ENCODE results near the gene ZNF646. TPM values are rescaled to one million over a fixed set of nuclear protein-coding genes. Genes with fewer than 3 reads are reported as not detected.

ZNF646 gene
- total RNA-seq, 2 experiments from 2014 or later, result 16.7 to 17.4 TPM

DNA sequence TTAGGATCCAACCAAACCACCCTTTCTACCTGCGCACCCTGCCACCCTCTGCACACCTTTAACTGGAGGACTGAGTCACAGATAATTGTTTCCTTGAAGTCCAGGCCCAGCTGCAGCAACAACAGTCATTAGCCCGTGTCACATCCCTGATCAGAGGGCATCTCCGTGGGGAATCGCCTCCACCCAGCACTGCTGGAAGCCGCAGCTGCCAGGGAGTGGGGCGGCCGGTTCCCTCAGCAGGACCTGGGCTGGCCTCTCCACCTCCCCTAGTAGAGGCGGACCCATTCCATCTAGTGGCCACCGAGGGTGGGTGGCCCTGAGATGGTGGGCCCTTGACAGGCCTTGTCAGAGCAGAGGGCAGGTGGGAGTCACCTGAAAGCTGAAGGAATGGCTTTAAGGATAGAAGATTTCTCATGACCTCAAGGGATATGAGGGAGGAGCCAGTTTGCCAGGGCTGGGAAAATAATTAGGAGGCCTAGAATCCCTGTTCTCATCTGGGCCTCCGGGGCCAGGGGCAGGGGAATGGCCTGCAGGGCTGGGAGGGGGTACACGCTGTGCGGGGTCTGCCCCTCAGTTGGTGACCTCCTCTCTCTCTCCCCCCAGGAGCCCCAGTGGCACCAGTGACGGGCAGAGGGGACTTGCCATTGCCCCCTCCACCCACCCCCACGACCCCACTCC, 8.3 kb downstream of the ZNF646 start:
- Mint-ChIP-seq H3K4me3 (no peak overlapping the region), H3K9me3 (no peaks in the 10 kb centered on the region), H3K27me3 (ENCODE audit: low read depth) (no peaks in the 10 kb centered on the region), H3K36me3 (ENCODE audit: low read depth) (peaks cover 22% of the 10 kb centered on the region), H3K4me1 (ENCODE audit: low read depth) (peaks cover 14% of the 10 kb centered on the region), H3K27ac (peak overlapping the region; percentile 30)
- CTCF ChIA-PET, result interaction anchor here (0.7 kb wide), 1 partner anchor 270 kb away, joined by 3 read pairs; no protein-coding TSS in a partner anchor
- DNase-seq, result no peak
- intact Hi-C loops (cut with micrococcal nuclease), result no loop called here

GRCh38 chr16:31083081-31083480, 8.9 kb downstream of the ZNF646 start:
- CTCF ChIA-PET, result interaction anchor here (0.7 kb wide), 1 partner anchor 270 kb away, joined by 3 read pairs; no protein-coding TSS in a partner anchor
- Mint-ChIP-seq H3K27ac (no peak overlapping the region), H3K9me3 (no peaks in the 10 kb centered on the region), H3K27me3 (ENCODE audit: low read depth) (no peaks in the 10 kb centered on the region), H3K4me1 (ENCODE audit: low read depth) (peaks cover 13% of the 10 kb centered on the region), H3K36me3 (ENCODE audit: low read depth) (peaks cover 17% of the 10 kb centered on the region), H3K4me3 (no peak overlapping the region)
- DNase-seq, result no peak
- intact Hi-C loops (cut with micrococcal nuclease), result no loop called here

DNA sequence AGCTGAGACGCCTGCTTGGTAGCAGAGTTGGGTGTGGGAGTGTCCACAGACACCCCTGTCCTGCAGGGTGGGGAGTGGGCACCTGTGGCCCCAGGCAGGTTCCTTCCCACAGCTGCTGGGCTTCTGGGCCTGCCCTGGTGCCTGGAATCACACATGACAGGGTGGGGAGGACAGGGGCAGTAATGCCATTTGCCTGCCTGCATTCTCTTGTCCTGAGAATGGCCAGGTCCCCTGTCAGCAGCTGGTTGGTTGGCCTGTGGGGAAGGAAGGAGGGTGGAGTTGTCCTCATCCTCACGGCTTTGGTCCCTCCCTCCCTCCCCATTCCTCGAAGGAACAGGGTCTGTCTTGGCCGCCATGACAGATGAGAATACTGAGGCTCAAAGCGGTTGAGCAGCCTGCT, 9.3 kb downstream of the ZNF646 start:
- CTCF ChIA-PET, result no interaction called here

GRCh38 chr16:31083981-31084380, 9.8 kb downstream of the ZNF646 start:
- H3K4me3 Mint-ChIP-seq, result no peak overlapping the region
- DNase-seq, result no peak
- H3K27me3 Mint-ChIP-seq (ENCODE audit: low read depth), result no peaks in the 10 kb centered on the region
- H3K4me1 Mint-ChIP-seq (ENCODE audit: low read depth), result peaks cover 10% of the 10 kb centered on the region
- no peaks in the 10 kb centered on the region for H3K9me3 Mint-ChIP-seq
- CTCF ChIA-PET, result interaction anchor here (0.6 kb wide), 1 partner anchor 171 kb away, joined by 3 read pairs; no protein-coding TSS in a partner anchor
- H3K36me3 Mint-ChIP-seq (ENCODE audit: low read depth), result peaks cover 10% of the 10 kb centered on the region
- H3K27ac Mint-ChIP-seq, result no peak overlapping the region
- intact Hi-C loops (cut with micrococcal nuclease), result no loop called here

More for the DNA sequence above, 9.3 kb downstream of the ZNF646 start:
- Mint-ChIP-seq H3K27ac (no peak overlapping the region), H3K27me3 (ENCODE audit: low read depth) (no peaks in the 10 kb centered on the region), H3K4me1 (ENCODE audit: low read depth) (peaks cover 10% of the 10 kb centered on the region), H3K9me3 (no peaks in the 10 kb centered on the region), H3K36me3 (ENCODE audit: low read depth) (peaks cover 13% of the 10 kb centered on the region), H3K4me3 (no peak overlapping the region)
- no peak for DNase-seq
- intact Hi-C loops (cut with micrococcal nuclease), result no loop called here

GRCh38 chr16:31084584-31085302, 10.5 kb downstream of the ZNF646 start:
- H3K9me3 Mint-ChIP-seq, result no peaks in the 10 kb centered on the region
- intact Hi-C loops (cut with micrococcal nuclease), result no loop called here
- no peaks in the 10 kb centered on the region for H3K27me3 Mint-ChIP-seq (ENCODE audit: low read depth)
- no peak overlapping the region for H3K4me3 Mint-ChIP-seq
- H3K27ac Mint-ChIP-seq, result no peak overlapping the region
- CTCF ChIA-PET, result interaction anchor here (0.6 kb wide), 1 partner anchor 170 kb away, joined by 3 read pairs; no protein-coding TSS in a partner anchor
- H3K36me3 Mint-ChIP-seq (ENCODE audit: low read depth), result peaks cover 8% of the 10 kb centered on the region
- DNase-seq, result no peak
- peaks cover 10% of the 10 kb centered on the region for H3K4me1 Mint-ChIP-seq (ENCODE audit: low read depth)

- H3K27me3 Mint-ChIP-seq (ENCODE audit: low read depth), result no peaks in the 10 kb centered on the region
- H3K36me3 Mint-ChIP-seq (ENCODE audit: low read depth), result peaks cover 8% of the 10 kb centered on the region
- no peak overlapping the region for H3K4me3 Mint-ChIP-seq
- H3K27ac Mint-ChIP-seq, result no peak overlapping the region
- peaks cover 10% of the 10 kb centered on the region for H3K4me1 Mint-ChIP-seq (ENCODE audit: low read depth)
- H3K9me3 Mint-ChIP-seq, result no peaks in the 10 kb centered on the region
- CTCF ChIA-PET, result no interaction called here
- no peak for DNase-seq
- intact Hi-C loops (cut with micrococcal nuclease), result no loop called here
Observed at GRCh38 chr16:31085411-31085810, 11.2 kb downstream of the ZNF646 start.

GRCh38 chr16:31085873-31086628, 11.8 kb downstream of the ZNF646 start:
- Mint-ChIP-seq H3K27me3 (ENCODE audit: low read depth) (no peaks in the 10 kb centered on the region), H3K27ac (no peak overlapping the region), H3K9me3 (no peaks in the 10 kb centered on the region), H3K4me1 (ENCODE audit: low read depth) (peaks cover 11% of the 10 kb centered on the region), H3K4me3 (no peak overlapping the region), H3K36me3 (ENCODE audit: low read depth) (peaks cover 9% of the 10 kb centered on the region)
- CTCF ChIA-PET, result interaction anchor here (0.5 kb wide), 1 partner anchor 92 kb away, joined by 3 read pairs; no protein-coding TSS in a partner anchor
- intact Hi-C loops (cut with micrococcal nuclease), result no loop called here
- no peak for DNase-seq

DNA sequence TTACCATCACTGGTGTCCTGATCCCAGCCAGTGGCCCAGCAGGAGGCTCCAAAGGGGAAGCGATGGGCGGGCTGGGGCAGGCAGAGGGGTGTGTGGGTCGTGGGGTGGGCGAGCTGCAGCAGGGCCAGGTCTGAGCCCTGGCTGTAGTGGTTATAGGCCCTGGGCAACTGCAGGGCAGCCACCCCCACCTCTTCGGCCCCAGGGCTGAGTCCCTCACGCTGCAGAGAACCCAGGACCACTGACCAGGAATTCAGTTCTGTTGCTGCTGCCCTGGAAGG, 12.3 kb downstream of the ZNF646 start:
- Mint-ChIP-seq H3K27me3 (ENCODE audit: low read depth) (no peaks in the 10 kb centered on the region), H3K27ac (no peak overlapping the region), H3K4me3 (no peak overlapping the region), H3K4me1 (ENCODE audit: low read depth) (peaks cover 10% of the 10 kb centered on the region), H3K36me3 (ENCODE audit: low read depth) (peaks cover 9% of the 10 kb centered on the region), H3K9me3 (no peaks in the 10 kb centered on the region)
- DNase-seq, result no peak
- CTCF ChIA-PET, result interaction anchor here (0.5 kb wide), 1 partner anchor 92 kb away, joined by 3 read pairs; no protein-coding TSS in a partner anchor
- intact Hi-C loops (cut with micrococcal nuclease), result no loop called here

- CTCF ChIA-PET, result no interaction called here
- DNase-seq, result no peak
- H3K36me3 Mint-ChIP-seq (ENCODE audit: low read depth), result peaks cover 7% of the 10 kb centered on the region
- no peaks in the 10 kb centered on the region for H3K9me3 Mint-ChIP-seq
- H3K27ac Mint-ChIP-seq, result no peak overlapping the region
- peaks cover 5% of the 10 kb centered on the region for H3K4me1 Mint-ChIP-seq (ENCODE audit: low read depth)
- intact Hi-C loops (cut with micrococcal nuclease), result no loop called here
- no peaks in the 10 kb centered on the region for H3K27me3 Mint-ChIP-seq (ENCODE audit: low read depth)
- no peak overlapping the region for H3K4me3 Mint-ChIP-seq
Observed at GRCh38 chr16:31087481-31087880, 13.3 kb downstream of the ZNF646 start.

- DNase-seq, result no peak
- Mint-ChIP-seq H3K27me3 (ENCODE audit: low read depth) (no peaks in the 10 kb centered on the region), H3K9me3 (no peaks in the 10 kb centered on the region), H3K36me3 (ENCODE audit: low read depth) (peaks cover 7% of the 10 kb centered on the region), H3K4me1 (ENCODE audit: low read depth) (peaks cover 10% of the 10 kb centered on the region), H3K27ac (no peak overlapping the region), H3K4me3 (no peak overlapping the region)
- intact Hi-C loops (cut with micrococcal nuclease), result no loop called here
- CTCF ChIA-PET, result no interaction called here
Observed at GRCh38 chr16:31087971-31088370, 13.7 kb downstream of the ZNF646 start.

- H3K4me1 Mint-ChIP-seq (ENCODE audit: low read depth), result peaks cover 14% of the 10 kb centered on the region
- no peak within 1 kb of the TSS for H3K4me3 Mint-ChIP-seq
- intact Hi-C loops (cut with micrococcal nuclease), result no loop called here
- H3K27ac Mint-ChIP-seq, result no peak within 1 kb of the TSS
- H3K36me3 Mint-ChIP-seq (ENCODE audit: low read depth), result peaks cover 7% of the 10 kb centered on the region
- no peak for DNase-seq
- H3K27me3 Mint-ChIP-seq (ENCODE audit: low read depth), result no peaks in the 10 kb centered on the region
- CTCF ChIA-PET, result no interaction called here
- no peaks in the 10 kb centered on the region for H3K9me3 Mint-ChIP-seq
Observed at GRCh38 chr16:31088459-31089183, 14.4 kb downstream of the ZNF646 start, which contains the start of gene PRSS53. Gene PRSS53 (minus strand): TSS chr16:31088943. CDS start chr16:31088809, 134 bp downstream.

- CTCF ChIA-PET, result no interaction called here
- peaks cover 17% of the 10 kb centered on the region for H3K4me1 Mint-ChIP-seq (ENCODE audit: low read depth)
- intact Hi-C loops (cut with micrococcal nuclease), result no loop called here
- H3K27me3 Mint-ChIP-seq (ENCODE audit: low read depth), result no peaks in the 10 kb centered on the region
- DNase-seq, result no peak
- H3K36me3 Mint-ChIP-seq (ENCODE audit: low read depth), result peaks cover 7% of the 10 kb centered on the region
- no peak overlapping the region for H3K27ac Mint-ChIP-seq
- no peaks in the 10 kb centered on the region for H3K9me3 Mint-ChIP-seq
- H3K4me3 Mint-ChIP-seq, result no peak overlapping the region
Observed at GRCh38 chr16:31089199-31089598, 15.0 kb downstream of the ZNF646 start.
